Common myeloid progenitor, CD34-positive (primary cell): ENCODE measurements around the gene HSPA2.

Experiments
- CTCF ChIA-PET: fragments of 350-600 bp; sonication (Branson Sonifier 250); formaldehyde crosslinking; loops from one replicate; lab custom pipeline; 2021; ENCODE audit warnings: antibody characterized with exemption; lab: Charles Lee
- POLR2A ChIA-PET: fragments of 350-600 bp; sonication (Branson Sonifier 250); formaldehyde crosslinking; loops from one replicate; lab custom pipeline; 2021; ENCODE audit warnings: antibody characterized with exemption; lab: Charles Lee
- DNase-seq, 3 donors: peaks; one replicate each; pipeline versions ENCODE4 v3.0.0 to v3.0.0-alpha.2; 2013
- H3K27ac ChIP-seq, 2 experiments: 1 replicate in 1 of 2; 2 replicates in 1 of 2; pipeline ENCODE4 v1.7.0; 2013; ENCODE audit warnings: inconsistent platforms in 2 of 2, low read length in 2 of 2, mild to moderate bottlenecking in 2 of 2, low read depth in 1 of 2, moderate library complexity in 1 of 2; ENCODE audit not compliant: severe bottlenecking in 2 of 2, insufficient read depth in 1 of 2, poor library complexity in 1 of 2
- H3K27me3 ChIP-seq, 5 experiments: replicated peaks in 2 of 5; 1 replicate in 3 of 5; 2 replicates in 2 of 5; pipeline versions ENCODE4 v1.6.1 to v1.7.0; 2013; ENCODE audit warnings: low read length in 4 of 5, mild to moderate bottlenecking in 2 of 5, moderate library complexity in 2 of 5, inconsistent platforms in 1 of 5; ENCODE audit not compliant: insufficient read depth in 5 of 5, control insufficient read depth in 4 of 5
- H3K36me3 ChIP-seq, 4 experiments: 1 replicate in 2 of 4; 2 replicates in 2 of 4; pipeline versions ENCODE4 v1.6.1 to v1.7.0; 2013; ENCODE audit warnings: low read length in 3 of 4, control low read depth in 1 of 4, mild to moderate bottlenecking in 1 of 4; ENCODE audit not compliant: control insufficient read depth in 4 of 4, insufficient read depth in 4 of 4
- H3K4me1 ChIP-seq, 4 experiments: 1 replicate in 3 of 4; 2 replicates in 1 of 4; pipeline versions ENCODE4 v1.6.1 to v1.7.1; 2013; ENCODE audit warnings: low read length in 3 of 4, mild to moderate bottlenecking in 3 of 4, control low read depth in 1 of 4, inconsistent platforms in 1 of 4, moderate library complexity in 1 of 4; ENCODE audit not compliant: control insufficient read depth in 4 of 4, insufficient read depth in 4 of 4; ENCODE audit errors: control extremely low read depth in 1 of 4
- H3K4me3 ChIP-seq, 7 experiments: 1 replicate in 4 of 7; 2 replicates in 3 of 7; pipeline versions ENCODE4 v1.5.1 to v1.7.0; 2013; ENCODE audit warnings: mild to moderate bottlenecking in 7 of 7, low read length in 6 of 7, moderate library complexity in 6 of 7, inconsistent platforms in 2 of 7, low read depth in 2 of 7, control low read depth in 1 of 7; ENCODE audit not compliant: insufficient read depth in 4 of 7, control insufficient read depth in 1 of 7; ENCODE audit errors: extremely low read depth in 1 of 7
- H3K9me3 ChIP-seq, 5 experiments: 1 replicate in 4 of 5; 2 replicates in 1 of 5; pipeline versions ENCODE4 v1.6.1 to v1.7.1; 2013; ENCODE audit warnings: low read length in 4 of 5, mild to moderate bottlenecking in 2 of 5, inconsistent platforms in 1 of 5, low read depth in 1 of 5, moderate library complexity in 1 of 5; ENCODE audit not compliant: control insufficient read depth in 4 of 5, insufficient read depth in 2 of 5; ENCODE audit errors: control extremely low read depth in 1 of 5
- WGBS: methylation state at CpG from one replicate; pipeline ENCODE4 v1.1.5; 2013; ENCODE audit not compliant: insufficient coverage; 5-methylcytosine and 5-hydroxymethylcytosine counted together

The HSPA2 gene

DNA sequence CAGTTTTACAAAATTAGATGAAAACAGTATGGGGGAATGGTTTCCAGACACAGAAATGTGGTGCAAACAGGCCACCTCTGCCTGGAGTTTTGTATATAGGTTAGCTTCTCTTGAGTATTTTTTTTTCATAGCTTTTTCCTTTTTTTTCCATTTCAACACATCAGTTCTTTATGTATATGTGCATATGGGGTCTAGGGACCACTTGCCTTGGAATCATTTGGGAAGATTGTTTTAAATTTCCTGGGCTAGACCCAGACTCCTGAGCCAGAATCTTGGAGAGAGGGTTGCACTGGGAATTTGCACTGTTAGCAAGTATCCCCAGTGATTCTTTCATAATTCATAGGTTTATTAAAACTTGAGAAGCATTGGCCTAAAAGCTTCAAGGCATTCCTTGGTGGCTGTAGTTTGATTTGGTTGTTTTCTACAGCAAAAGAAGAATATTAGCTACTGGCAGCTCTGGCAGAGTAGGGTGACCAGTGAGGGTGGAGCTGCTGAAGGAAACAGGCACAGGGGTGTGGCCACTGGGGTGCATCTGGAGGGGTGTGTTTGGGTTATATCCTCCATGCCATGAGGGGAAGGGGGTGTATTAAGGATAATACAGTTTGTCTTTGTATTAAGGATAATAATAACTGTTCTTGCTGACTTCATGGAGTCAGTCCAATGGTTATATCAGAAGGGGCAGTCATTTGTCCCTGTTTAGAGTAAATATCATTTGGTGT lies 32.0 kb downstream of the HSPA2 start:
- POLR2A ChIA-PET = no interaction called here
- no peaks in the 10 kb centered on the region for H3K27me3 ChIP-seq
- H3K9me3 ChIP-seq = no peaks in the 10 kb centered on the region
- H3K27ac ChIP-seq = no peak overlapping the region
- H3K4me3 ChIP-seq = no peak overlapping the region
- CTCF ChIA-PET = interaction anchor here (1.3 to 1.4 kb wide), 2 partner anchors 9 to 12 kb away, joined by 3 read pairs; no protein-coding TSS in a partner anchor
- no peak for DNase-seq
- H3K36me3 ChIP-seq = no peaks in the 10 kb centered on the region
- no peaks in the 10 kb centered on the region for H3K4me1 ChIP-seq

DNA sequence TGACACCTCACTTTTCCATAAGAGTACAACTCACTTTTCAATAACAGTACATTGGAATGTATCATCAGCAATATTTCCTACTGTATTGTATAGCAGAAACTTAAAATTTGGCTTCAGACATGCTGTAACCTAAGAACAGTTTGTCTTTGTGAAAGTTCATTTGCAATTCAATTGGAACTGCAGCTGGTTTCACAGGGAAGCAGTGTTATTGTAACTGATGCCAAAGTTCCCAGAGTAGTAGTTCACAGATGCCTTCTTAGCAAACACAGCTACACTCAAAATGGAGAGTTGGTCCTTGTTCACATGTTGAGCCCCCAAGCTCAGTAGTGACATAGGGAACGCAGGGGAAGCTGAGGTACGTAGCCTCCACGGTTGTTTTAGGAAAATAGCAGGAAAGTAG lies 32.6 kb downstream of the HSPA2 start:
- CTCF ChIA-PET = interaction anchor here (1.3 to 1.4 kb wide), 2 partner anchors 10 to 13 kb away, joined by 3 read pairs; no protein-coding TSS in a partner anchor
- 100% methylated on average over 1 of the region's 3 CpGs for WGBS
- no peak for DNase-seq
- Histone ChIP-seq H3K4me1 (no peaks in the 10 kb centered on the region), H3K9me3 (no peaks in the 10 kb centered on the region), H3K27me3 (no peaks in the 10 kb centered on the region), H3K36me3 (no peaks in the 10 kb centered on the region), H3K27ac (no peak overlapping the region), H3K4me3 (no peak overlapping the region)
- POLR2A ChIA-PET = no interaction called here

DNA sequence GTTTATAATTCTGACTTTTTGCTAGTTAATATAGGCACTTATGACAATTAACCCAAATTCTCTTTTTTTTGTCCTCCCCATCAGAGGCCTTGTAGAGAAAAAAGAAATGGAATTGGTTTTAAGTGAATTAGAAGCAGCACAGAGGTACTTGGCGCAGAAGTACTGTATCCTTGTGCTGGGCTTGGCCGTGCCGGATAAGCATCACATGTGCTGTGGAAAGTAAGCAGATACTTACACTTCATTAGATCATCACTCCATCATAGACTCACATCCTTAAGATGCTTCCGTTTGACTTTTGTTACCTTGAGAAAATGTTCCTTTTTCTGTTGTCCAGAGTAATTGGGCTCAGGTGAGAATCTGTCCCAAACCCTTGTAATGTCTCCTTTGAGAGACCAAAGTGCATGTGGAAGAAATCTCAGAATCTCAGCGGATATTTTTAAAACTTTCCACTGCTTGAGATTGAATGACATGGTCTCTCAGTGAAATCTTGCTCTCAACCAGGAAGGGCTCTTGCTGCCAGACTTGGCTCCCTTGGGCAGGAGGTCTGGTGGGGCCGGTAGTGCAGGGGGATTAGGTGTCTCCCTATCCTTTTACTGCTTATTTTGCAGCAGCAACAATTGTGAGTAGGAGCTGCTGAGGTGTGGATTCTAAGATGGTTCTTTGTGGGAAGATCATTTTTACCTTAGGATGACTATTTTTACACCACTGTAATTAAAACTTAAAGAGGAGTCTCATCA lies 34.0 kb downstream of the HSPA2 start:
- WGBS = 100% methylated on average over 5 of the region's 6 CpGs
- Histone ChIP-seq H3K36me3 (no peaks in the 10 kb centered on the region), H3K4me3 (no peak overlapping the region), H3K4me1 (no peaks in the 10 kb centered on the region), H3K9me3 (no peaks in the 10 kb centered on the region), H3K27ac (no peak overlapping the region), H3K27me3 (no peaks in the 10 kb centered on the region)
- DNase-seq = no peak
- ChIA-PET POLR2A (no interaction called here), CTCF (no interaction called here)

DNA sequence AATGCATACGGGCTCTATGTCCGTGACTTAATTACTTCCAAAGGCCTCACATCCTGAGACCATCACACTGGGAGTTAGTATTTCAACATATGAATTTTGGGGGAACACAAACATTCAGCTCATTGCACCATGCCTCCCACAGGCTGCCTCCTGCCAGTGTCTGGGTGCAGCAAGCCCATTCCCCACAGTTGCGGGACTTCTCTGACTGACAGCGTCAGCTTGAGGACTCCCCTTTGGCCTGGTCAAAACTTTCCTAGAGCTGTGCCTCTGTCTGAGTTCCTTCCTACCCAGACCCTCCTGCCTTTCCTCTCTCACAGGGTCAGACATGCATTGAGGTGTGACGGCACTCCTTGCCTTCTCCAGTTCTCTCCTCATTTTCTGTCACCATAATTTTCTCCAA lies 36.7 kb downstream of the HSPA2 start:
- WGBS = 100% methylated on average over 5 of the region's 5 CpGs
- CTCF ChIA-PET = no interaction called here
- no peaks in the 10 kb centered on the region for H3K36me3 ChIP-seq
- H3K27ac ChIP-seq = no peak overlapping the region
- H3K4me1 ChIP-seq = peaks cover 0 to 16% (median 7%) of the 10 kb centered on the region in 4 experiments
- POLR2A ChIA-PET = no interaction called here
- no peaks in the 10 kb centered on the region for H3K27me3 ChIP-seq
- H3K4me3 ChIP-seq = no peak overlapping the region
- no peak for DNase-seq
- no peaks in the 10 kb centered on the region for H3K9me3 ChIP-seq

DNA sequence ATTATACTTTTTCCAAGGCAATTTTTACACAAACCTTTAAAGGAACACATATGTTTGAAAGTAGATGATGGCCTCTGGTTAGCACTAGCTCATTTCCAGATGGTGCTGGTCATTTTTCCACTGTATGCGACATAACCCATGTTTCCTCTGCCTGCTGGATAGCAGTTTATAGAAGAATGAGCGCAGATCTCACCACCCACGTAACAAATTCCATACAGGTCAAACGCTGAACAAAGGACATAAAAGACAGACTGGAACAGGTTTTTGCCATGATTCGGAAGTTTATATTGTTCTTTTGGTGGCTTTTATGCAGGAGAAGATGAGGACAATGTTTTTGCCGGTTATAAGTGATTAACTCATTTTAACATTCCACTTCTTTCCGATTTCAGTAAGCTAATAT lies 39.9 kb downstream of the HSPA2 start:
- ChIA-PET POLR2A (interaction anchor here (0.6 kb wide), 1 partner anchor 1715 kb away, joined by 3 read pairs; no protein-coding TSS in a partner anchor), CTCF (interaction anchor here (1.1 to 1.3 kb wide), 3 partner anchors 10 to 51 kb away, joined by 3 to 4 read pairs (median 3); no protein-coding TSS in a partner anchor)
- no peaks in the 10 kb centered on the region for H3K36me3 ChIP-seq
- H3K27ac ChIP-seq = no peak overlapping the region
- H3K9me3 ChIP-seq = no peaks in the 10 kb centered on the region
- no peaks in the 10 kb centered on the region for H3K27me3 ChIP-seq
- WGBS = 98% methylated on average over 4 of the region's 7 CpGs
- H3K4me1 ChIP-seq = peaks cover 0 to 16% (median 7%) of the 10 kb centered on the region in 4 experiments
- DNase-seq = no peak
- no peak overlapping the region for H3K4me3 ChIP-seq

DNA sequence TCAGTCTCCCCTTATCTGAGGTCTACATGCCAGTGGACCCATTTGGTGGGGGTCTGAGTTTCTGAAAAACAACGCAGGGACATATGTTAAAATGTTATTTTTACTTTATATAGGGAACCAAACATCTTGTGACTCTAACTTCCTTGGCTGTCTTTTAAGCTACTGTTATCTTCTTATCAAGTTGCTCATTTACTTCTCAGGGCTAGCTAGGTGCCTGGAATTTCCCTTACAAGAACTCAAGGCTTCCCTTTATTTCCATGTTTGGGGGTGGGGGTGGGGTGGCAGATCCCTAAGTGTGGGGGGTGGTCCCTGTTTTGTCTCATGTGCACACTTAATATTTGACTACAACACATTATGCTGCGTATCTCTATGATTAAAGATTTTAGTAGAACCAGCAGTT lies 40.8 kb downstream of the HSPA2 start:
- no peaks in the 10 kb centered on the region for H3K9me3 ChIP-seq
- DNase-seq = peak in 2 of 3 donors; percentile 6 to 9
- H3K36me3 ChIP-seq = no peaks in the 10 kb centered on the region
- POLR2A ChIA-PET = no interaction called here
- H3K27ac ChIP-seq = no peak overlapping the region
- no peaks in the 10 kb centered on the region for H3K27me3 ChIP-seq
- no peak overlapping the region for H3K4me3 ChIP-seq
- no CpG with 5 or more reads among the region's 2 CpGs for WGBS
- peaks cover 0 to 16% (median 7%) of the 10 kb centered on the region in 4 experiments for H3K4me1 ChIP-seq
- CTCF ChIA-PET = interaction anchor here (1.1 to 1.3 kb wide), 3 partner anchors 9 to 50 kb away, joined by 3 to 4 read pairs (median 3); no protein-coding TSS in a partner anchor

DNA sequence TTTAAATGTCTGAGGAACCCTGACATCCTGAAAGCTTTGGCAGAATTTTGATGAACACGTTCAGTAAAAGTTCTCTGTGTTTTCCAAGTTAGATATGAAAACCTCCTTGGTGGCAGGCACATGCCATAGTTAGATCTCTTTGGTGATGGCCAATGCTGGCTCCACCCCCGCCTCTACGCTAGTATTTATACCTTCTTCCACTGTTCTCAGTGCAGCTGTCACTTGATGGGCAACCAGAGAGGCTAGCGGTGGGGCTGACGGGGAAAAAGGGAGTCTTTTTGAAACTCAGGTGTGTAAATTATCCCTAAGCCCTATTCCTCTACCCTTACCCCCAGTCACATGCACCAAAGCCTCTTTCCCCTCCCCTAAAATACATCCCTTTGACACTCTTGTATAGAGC lies 41.3 kb downstream of the HSPA2 start:
- ChIA-PET POLR2A (no interaction called here), CTCF (interaction anchor here (1.3 kb wide), 2 partner anchors 9 to 50 kb away, joined by 3 to 4 read pairs; no protein-coding TSS in a partner anchor)
- no peaks in the 10 kb centered on the region for H3K27me3 ChIP-seq
- H3K27ac ChIP-seq = no peak overlapping the region
- 77% methylated on average over 4 of the region's 5 CpGs for WGBS
- no peak overlapping the region for H3K4me3 ChIP-seq
- H3K9me3 ChIP-seq = no peaks in the 10 kb centered on the region
- DNase-seq = no peak
- no peaks in the 10 kb centered on the region for H3K36me3 ChIP-seq
- peaks cover 0 to 16% (median 7%) of the 10 kb centered on the region in 4 experiments for H3K4me1 ChIP-seq
